Peyer's patch (tissue), 4 donors: ENCODE results near the gene TSPAN32.

Experiments used
- POLR2A ChIP-seq, 2 donors: fragments of 450-650 bp; IDR thresholded peaks; one replicate each; pipeline ENCODE4 v1.5.1; 2017; ENCODE audit warnings: antibody characterized with exemption in 2 of 2, mild to moderate bottlenecking in 2 of 2, moderate library complexity in 2 of 2
- TF ChIP-seq, protein P1 (sequence below), 6 experiments: fragments of 450-650 bp in 4 of 6; fragments of 200-600 bp in 2 of 6; sonication (generic) in 1 of 6; IDR thresholded peaks; one replicate each; pipeline ENCODE4 v1.5.1; 2017 to 2019; ENCODE audit warnings: antibody characterized with exemption in 6 of 6, mild to moderate bottlenecking in 3 of 6, moderate library complexity in 1 of 6

DNA sequence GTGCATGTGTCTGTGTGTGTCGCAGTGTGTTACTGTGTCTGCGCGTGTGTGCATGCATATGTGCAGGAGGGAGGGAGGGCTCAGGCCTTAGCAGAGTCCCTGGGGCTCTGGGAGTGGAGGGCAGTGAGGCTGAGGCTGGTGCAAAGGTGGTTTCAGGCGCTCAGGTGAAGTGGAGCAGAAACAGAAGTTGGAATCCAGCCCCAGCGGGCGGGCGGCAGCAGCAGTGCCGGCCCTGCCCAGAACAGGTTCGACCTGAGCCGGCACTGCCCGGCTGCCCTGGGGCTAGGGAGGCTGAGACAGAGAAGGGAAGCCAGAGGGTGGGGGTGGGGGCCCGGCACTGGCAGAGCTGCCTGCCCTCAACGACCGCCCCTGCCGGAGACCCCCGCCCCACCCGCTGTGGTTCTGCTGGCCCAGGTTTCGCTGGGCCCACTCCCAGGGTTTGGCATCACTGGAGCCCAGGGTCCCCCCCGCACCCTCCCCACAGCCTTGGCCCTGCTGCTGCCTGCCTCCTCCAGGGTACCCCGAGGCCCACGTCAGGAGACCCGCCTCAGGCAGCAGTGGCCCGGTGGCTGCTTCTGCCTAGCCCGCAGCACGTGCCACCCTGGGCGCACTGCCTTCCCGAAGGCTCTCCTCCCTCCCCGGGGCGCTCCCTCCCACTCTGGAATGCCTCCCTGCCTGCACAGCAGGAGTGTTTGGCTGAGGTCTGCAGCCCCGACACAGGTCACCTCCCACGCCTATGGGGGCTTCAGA is 44.7 kb upstream of the TSPAN32 start:
- no peak for TF ChIP-seq POLR2A (IDR thresholded peaks at IDR 0.05)
- TF ChIP-seq, protein P1, sequence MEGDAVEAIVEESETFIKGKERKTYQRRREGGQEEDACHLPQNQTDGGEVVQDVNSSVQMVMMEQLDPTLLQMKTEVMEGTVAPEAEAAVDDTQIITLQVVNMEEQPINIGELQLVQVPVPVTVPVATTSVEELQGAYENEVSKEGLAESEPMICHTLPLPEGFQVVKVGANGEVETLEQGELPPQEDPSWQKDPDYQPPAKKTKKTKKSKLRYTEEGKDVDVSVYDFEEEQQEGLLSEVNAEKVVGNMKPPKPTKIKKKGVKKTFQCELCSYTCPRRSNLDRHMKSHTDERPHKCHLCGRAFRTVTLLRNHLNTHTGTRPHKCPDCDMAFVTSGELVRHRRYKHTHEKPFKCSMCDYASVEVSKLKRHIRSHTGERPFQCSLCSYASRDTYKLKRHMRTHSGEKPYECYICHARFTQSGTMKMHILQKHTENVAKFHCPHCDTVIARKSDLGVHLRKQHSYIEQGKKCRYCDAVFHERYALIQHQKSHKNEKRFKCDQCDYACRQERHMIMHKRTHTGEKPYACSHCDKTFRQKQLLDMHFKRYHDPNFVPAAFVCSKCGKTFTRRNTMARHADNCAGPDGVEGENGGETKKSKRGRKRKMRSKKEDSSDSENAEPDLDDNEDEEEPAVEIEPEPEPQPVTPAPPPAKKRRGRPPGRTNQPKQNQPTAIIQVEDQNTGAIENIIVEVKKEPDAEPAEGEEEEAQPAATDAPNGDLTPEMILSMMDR (IDR thresholded peaks at IDR 0.05) = no peak
